Fibroblast of villous mesenchyme (primary cell): Measurements from ENCODE around the gene TRIM37. TPM values are rescaled to one million over a fixed set of nuclear protein-coding genes. Genes with fewer than 3 reads are reported as not detected.
A peak's percentile ranks its signal among the peaks of the same experiment; 100 is the strongest.

ENCODE experiments used
- DNase-seq: peaks from one replicate; pipeline ENCODE4 v3.0.0-alpha.2; 2010; ENCODE audit warnings: low read depth
- H3K4me3 ChIP-seq: 2 replicates; pipeline ENCODE4 v1.5.1; 2011; ENCODE audit warnings: low read depth, mild to moderate bottlenecking, low read length
- total RNA-seq: library from RNA; depleted of rRNA; stranded (reverse); fragments of >200 nt; gene quantifications from 2 replicates; pipeline ENCODE4 v1.2.3, GENCODE V29; 2012
- TF ChIP-seq, protein P1 (sequence below): IDR thresholded peaks from 2 replicates; pipeline ENCODE4 v1.5.1; 2012; ENCODE audit warnings: low read depth, mild to moderate bottlenecking, low read length; ENCODE audit not compliant: insufficient read depth

The TRIM37 gene
- total RNA-seq, 1 donor: 62.6 TPM

DNA sequence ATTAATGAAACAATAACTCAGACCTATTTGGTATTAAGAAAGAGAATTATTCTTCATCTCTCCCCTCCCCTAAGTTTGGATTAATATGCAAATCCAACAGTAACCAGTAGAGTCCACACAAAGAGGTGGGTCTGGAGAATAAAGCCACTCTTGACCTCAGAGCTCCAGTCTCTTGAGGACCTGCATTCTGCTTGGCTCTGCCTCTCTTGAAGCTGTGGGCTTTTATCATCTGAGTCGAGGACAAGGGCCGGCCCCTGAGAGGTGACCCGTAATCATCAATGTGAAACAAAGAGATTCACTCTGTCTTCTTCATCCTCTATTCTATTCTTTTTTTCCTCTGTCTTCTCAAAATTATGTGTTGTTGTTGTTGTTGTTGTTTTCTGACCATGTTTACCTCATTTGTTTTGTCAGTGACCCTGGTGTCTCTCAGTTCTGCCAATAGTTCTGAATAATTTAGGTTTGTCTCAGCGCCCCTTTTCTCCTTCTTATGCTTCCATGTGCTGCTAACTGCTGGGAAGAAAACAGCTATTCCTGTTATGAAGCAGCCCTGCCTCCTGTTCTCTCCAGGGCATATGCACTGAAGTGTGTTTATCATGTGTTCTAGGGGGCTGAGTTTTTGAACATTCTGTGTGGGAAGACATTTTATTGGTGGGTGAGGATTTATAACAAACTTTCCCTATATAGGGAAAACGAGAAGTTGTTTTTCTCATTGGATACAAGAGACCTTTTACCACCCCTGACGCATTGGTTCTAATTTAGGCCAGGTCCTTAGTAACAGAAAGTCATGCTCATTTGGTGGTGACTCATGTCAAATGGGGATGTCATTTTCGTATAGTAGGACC, 135.8 kb downstream of the TRIM37 start:
- DNase-seq: no peak
- TF ChIP-seq, protein P1, sequence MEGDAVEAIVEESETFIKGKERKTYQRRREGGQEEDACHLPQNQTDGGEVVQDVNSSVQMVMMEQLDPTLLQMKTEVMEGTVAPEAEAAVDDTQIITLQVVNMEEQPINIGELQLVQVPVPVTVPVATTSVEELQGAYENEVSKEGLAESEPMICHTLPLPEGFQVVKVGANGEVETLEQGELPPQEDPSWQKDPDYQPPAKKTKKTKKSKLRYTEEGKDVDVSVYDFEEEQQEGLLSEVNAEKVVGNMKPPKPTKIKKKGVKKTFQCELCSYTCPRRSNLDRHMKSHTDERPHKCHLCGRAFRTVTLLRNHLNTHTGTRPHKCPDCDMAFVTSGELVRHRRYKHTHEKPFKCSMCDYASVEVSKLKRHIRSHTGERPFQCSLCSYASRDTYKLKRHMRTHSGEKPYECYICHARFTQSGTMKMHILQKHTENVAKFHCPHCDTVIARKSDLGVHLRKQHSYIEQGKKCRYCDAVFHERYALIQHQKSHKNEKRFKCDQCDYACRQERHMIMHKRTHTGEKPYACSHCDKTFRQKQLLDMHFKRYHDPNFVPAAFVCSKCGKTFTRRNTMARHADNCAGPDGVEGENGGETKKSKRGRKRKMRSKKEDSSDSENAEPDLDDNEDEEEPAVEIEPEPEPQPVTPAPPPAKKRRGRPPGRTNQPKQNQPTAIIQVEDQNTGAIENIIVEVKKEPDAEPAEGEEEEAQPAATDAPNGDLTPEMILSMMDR: no peak
- H3K4me3 ChIP-seq: no peak overlapping the region

DNA sequence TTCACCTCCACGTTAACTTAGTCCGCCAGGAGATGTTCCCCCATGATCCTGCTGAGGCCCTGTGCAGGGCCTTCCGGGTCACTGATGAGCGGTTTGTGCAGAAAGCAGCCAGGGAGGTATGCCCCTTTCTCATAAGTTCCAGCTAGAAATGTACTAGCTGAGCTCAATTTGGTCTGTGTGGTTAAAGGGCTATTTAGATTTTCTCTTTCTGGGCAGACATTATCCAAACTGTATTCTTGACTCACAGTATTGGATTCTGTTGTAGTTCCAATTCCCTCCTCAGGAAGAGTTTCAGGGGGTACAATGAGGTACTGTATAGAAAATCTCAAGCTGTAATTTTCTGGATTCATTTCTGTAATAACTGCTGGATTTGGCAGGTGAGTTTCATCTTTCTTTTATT, 137.1 kb downstream of the TRIM37 start:
- no peak for DNase-seq
- TF ChIP-seq, protein P1: no peak
- H3K4me3 ChIP-seq: no peak overlapping the region

DNA sequence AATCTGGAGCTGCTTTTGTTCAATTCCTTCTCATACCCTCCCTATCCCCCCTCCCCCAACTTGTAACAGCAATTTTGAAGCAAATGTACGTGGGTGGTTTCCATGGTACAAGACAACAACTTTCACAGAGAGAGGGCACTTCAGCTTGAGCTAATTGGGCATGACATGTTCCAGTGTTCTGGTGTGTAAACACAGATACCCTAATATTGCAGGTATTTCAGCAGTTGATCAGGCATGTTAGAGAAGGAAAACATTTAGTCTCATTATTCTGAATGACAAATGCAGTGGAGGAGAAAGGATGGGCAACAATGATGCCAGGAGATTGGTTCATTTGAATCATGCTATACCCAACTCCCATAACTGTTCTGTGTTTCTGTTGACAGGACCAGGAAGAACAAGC, 137.5 kb downstream of the TRIM37 start:
- no peak for DNase-seq
- H3K4me3 ChIP-seq: no peak overlapping the region
- TF ChIP-seq, protein P1: no peak

DNA sequence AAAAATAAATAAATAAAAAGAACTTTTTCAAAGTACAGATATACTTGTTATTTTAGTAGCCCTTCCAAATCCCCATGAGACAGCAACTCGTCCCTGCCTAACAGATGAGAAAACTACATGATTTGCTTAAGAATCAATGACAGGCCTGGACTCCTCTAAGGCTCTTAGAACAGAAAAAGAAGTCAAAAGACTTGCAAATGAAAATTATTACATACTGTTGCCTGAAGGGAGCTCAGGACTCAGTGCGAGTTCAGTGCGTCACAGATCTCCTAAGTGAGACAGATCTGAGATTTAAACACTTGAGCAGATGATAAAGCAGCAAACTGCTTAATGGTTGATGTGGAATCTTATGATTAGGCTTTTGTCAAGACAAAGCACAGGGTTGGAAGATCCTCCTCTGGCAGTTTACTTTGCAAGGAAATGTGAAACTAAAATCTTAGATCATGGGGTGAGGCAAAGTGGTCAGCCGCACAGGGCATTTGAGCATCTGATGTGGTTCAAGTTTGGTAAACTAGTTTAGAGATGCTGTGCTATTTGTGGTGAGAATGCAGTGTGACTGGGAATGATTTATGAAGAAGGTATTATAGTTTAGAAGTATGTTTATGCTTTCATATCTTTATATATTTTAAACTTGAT, 138.1 kb downstream of the TRIM37 start:
- DNase-seq: peak; percentile 35
- no peak overlapping the region for H3K4me3 ChIP-seq
- TF ChIP-seq, protein P1: no peak

DNA sequence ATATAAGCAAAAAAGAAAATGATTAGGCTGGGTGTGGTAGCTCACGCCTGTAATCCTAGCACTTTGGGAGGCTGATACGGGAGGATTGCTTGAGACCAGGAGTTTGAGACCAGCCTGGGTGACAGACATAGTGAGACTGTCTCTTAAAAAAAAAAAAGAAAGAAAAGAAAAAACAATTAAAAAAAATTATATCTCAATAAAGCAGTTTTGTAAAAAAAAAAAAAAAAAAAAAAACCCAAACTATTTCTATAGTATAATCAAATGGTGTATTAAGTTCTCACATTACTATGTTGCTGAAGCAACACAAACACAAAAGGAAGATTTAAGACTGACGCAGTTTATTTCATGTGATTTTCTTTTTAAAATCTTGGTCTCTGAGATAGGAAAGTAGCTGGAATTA, 140.5 kb downstream of the TRIM37 start:
- DNase-seq: no peak
- TF ChIP-seq, protein P1: no peak

DNA sequence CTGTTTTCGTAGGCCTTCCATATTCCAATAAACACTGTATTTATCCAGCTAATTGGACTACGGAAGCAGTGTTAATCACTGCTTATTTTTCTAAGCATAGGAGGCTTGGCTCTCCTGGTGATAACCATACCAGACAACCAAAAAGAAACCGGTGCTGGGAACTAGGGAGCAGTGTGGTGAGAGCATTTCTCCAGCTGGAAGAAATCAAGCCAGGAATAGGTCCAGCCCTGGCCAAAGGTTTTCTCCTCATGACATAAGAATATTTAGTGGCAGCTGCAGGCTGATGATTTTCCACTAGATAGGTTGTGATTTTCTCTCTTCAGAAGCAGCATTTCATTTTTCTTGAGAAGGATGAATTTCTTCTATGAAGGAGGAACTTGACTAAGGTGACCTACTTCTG, 141.5 kb downstream of the TRIM37 start:
- H3K4me3 ChIP-seq: no peak overlapping the region
- DNase-seq: no peak
- TF ChIP-seq, protein P1: no peak

More for the DNA sequence above, 140.5 kb downstream of the TRIM37 start:
- no peak overlapping the region for H3K4me3 ChIP-seq
